HG02798 (cell line): Measurements from ENCODE around the gene TMEM270.

Experiments
- ATAC-seq: cut with Tn5 transposase; IDR thresholded peaks from one replicate; pipeline ENCODE4 v1.9.1; 2021; ENCODE audit warnings: mild to moderate bottlenecking; ENCODE audit not compliant: unreplicated experiment, poor library complexity

TMEM270 gene

GRCh38 chr7:73851410-73852338 lies 9.3 kb upstream of the TMEM270 start:
- ATAC-seq: peak; percentile 86

- no peak for ATAC-seq
Measured at GRCh38 chr7:73852500-73852899, 8.5 kb upstream of the TMEM270 start.

GRCh38 chr7:73856941-73857340 lies 4.0 kb upstream of the TMEM270 start:
- ATAC-seq: no peak

DNA sequence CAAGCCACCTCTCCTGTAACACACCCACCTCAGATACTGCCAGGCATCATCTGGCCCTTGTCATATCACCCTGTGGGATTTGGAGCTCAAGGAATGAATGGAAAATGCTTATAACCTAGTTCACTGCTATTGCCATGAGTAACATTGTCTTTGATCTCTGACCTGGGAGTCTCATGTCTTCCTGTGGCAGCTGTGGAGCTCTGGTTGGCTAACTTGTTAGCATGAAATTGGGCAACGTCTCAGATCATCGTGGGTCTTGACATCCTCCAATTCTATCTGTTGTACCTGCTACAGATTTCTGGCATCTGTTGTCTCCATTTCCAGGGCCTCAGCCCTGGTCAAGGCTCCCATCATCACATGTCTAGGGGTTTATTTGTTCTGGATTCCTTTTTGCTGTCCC lies 2.2 kb upstream of the TMEM270 start:
- ATAC-seq: no peak

DNA sequence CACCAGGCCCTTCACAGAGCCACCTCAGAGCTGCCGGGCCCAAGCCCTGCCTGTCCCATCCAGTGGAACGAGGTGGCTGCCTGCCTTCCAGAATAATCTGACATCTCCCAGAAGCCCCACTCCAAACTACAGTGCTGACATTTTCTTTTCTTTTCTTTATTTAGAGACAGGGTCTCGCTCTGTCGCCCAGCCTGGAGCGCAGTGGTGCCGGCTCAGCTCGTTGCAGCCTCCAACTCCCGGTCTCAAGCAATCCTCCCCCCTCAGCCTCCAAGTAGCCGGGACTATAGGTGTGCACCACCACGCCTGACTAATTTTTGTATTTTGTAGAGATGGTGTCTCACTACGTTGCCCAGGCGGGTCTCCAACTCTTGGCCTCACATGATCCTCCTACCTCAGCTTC lies 346 bp downstream of the TMEM270 start:
- ATAC-seq: no peak

DNA sequence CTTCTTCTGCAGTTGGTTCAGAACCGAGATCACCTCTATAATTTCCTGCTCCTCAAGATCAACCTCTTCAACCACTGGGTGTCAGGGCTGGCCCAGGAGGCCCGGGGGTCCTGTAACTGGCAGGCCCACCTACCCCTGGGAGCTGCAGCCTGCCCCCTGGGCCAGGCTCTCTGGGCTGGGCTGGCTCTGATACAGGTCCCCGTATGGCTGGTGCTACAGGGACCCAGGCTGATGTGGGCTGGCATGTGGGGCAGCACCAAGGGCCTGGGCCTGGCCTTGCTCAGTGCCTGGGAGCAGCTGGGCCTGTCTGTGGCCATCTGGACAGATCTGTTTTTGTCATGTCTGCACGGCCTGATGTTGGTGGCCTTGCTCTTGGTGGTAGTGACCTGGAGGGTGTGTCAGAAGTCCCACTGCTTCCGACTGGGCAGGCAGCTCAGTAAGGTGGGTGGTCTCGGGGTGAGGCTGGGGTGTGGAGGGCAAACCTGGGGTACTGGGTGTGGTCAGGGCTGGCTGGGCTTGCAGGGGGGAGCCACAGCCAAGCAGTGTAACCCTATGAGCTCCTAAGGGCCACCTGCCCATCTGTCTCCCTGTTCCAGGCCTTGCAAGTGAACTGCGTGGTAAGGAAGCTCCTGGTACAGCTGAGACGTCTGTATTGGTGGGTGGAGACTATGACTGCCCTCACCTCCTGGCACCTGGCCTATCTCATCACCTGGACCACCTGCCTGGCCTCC lies 4.2 kb downstream of the TMEM270 start:
- no peak for ATAC-seq

GRCh38 chr7:73865738-73866445 lies 4.9 kb downstream of the TMEM270 start:
- ATAC-seq: no peak

- ATAC-seq: no peak
Measured at GRCh38 chr7:73866446-73866767, 5.4 kb downstream of the TMEM270 start.

DNA sequence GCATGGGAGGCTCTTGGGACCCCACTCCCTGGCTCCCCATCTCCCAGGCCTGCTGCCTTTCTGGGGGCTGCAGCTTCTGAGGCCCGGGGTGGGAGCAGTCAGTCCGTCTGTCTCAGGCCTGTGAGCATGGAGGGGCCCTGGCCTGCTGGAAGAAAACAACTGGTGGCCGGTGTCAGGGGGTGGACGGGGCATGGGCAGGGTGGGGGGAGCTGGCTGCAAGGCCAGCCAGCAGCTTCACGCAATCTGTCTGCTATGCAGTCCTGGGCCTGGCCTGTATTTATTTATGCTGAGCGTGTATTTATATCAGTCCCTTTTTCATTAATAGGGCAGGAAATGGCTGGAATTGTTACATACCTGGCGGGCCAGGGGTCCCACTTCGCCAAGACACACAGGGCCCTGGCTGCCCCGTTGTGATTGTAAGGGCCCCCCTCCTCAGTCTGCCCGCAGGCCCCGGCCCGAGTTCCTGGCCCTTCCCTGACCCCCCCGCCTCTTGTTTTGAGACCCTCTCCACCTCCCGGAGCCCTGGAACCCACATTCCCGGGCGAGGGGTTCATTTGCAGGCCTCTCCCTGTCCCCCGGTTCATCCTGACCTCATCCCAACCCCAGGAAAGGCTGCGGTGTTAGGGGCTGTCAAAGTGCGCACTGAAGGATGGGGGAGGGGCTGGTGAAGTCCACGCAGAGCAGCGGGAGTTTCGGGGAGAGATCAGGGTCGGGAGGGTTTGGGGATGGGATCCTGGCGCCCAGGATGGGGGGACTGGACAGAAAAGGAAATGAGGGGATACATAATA lies 8.2 kb downstream of the TMEM270 start:
- no peak for ATAC-seq

DNA sequence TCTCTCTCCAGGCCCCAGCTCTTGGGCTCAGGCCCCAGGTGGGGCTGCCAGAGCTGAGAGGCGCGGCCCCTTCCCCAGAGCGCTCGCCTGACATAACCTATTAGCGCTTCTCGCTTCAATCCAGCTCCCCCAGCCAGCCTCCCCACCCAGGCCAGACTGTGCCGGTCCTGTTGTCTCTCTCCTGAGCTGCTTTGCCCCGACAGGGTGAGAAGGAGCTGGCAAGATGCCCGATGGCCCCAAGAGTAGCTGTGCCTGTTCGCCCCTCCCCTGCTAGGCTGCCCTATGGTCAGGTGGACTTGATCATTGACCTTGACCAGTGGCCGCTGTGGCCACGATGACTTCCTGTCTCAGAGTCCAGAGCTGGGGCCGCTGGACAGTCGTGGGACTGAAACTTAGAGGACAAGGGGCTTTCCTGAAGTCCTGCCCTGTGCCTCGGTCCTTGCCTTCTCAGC lies 9.1 kb downstream of the TMEM270 start:
- no peak for ATAC-seq

- no peak for ATAC-seq
Measured at GRCh38 chr7:73871163-73872011, 10.4 kb downstream of the TMEM270 start.

GRCh38 chr7:73872056-73872908 lies 11.3 kb downstream of the TMEM270 start:
- ATAC-seq: no peak

DNA sequence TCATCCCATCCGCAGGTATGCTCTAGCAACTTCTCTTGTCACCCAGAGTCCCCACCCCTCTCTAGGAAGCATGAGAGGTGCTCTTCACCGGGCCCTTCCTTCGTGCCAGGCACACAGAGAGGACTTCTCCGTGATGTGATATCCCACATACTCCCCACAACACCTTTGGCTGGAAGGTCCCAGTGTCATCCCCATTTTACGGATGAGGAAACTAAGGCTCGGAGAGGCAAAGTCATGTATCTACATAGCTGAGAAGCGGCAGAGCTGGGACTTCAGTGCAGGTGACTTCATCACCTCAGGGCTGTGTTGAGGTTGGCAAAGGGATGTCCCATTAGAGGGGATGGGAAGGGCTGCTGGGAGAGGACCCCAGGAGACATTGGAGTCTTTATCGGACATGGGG lies 15.4 kb downstream of the TMEM270 start:
- ATAC-seq: no peak

DNA sequence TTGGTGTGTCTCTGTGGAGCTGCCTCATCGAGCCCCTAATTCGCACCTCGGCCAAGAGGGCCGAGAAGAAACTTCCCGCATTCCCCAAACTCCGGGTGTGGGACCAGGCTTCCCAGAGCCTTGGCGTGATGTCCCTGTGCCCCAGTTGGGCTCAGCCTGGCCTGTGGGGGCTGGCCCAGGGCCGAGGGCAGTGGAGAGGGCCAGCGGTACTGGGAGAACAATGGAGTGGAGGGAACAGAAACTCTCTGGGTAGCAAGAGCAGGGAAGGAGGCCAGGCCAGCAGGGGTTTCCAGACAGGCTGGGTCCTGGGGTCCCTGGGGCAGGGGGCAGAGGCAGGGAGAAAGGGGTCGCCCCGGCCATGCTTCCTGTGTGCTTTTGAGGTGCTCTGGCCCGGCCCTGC lies 16.0 kb downstream of the TMEM270 start:
- no peak for ATAC-seq

- no peak for ATAC-seq
Measured at GRCh38 chr7:73879977-73880681, 19.2 kb downstream of the TMEM270 start.

DNA sequence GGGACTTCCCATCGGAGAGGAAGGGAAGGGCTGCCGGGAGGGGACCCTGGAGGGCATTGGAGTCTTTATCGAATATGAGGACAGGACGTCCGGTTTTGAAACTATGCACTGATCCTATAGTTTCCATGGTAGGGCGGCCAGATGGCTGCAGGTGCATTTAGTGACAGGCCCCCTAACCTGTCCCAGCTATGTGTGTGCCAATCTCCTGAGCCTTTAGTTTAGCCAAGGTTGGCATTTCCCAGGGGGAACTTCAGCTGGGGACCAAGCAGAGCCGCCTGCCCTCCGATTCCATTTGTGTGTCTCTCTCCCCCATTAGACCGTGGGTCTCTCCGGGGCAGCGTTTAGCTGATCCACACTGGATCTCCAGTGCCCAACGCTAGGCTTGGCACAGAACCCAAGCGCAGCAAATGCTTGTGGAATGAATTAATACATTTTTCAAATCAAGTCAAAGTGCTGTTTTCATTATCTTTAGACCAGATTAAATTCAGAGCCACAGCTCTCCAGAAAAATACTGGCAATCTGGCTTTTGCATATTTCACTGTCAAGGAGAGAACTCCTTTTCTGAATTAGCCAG lies 19.9 kb downstream of the TMEM270 start:
- ATAC-seq: no peak

DNA sequence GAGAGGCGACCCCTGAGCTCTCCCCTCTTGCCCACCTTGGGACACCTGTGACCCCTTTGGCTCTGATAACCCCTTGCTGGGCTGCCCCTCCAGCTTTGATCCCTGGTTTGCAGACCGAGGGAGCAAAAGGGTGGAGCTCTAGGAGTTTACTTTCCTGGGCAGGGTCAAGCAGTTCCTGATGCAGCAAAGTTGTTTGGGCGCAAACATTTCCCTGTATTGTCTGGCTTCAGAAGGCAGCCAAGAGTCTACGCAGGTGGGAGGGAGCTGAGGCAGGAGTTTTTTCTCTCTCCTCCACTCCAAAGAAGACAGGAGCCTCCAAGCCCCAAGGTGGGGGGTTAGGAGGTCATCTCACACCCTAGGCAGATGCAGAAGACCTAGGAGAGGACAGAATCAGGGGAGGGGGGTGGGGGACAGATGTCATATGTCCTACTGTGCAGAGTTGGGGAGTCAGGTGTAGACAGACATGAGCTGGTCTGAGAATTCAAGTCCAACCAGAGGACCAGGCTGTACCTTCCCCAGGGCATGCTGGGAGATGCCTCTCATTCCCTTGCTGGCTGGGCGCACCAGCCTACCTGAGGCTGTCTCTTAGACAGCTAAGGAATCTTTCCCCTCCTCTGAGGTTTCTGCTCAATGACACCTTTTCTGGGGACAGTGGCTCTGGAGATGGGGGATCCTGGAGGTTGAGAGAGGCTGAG lies 20.5 kb downstream of the TMEM270 start:
- ATAC-seq: no peak
